ENCODE measurements around the gene ABTB1. TPM values are rescaled to one million over a fixed set of nuclear protein-coding genes. Genes with fewer than 3 reads are reported as not detected.

The ABTB1 gene
- total and polyA plus RNA-seq, 2 donors (not counting 1 experiment from before 2014, with no cell fraction given), result 141 to 259 TPM

DNA sequence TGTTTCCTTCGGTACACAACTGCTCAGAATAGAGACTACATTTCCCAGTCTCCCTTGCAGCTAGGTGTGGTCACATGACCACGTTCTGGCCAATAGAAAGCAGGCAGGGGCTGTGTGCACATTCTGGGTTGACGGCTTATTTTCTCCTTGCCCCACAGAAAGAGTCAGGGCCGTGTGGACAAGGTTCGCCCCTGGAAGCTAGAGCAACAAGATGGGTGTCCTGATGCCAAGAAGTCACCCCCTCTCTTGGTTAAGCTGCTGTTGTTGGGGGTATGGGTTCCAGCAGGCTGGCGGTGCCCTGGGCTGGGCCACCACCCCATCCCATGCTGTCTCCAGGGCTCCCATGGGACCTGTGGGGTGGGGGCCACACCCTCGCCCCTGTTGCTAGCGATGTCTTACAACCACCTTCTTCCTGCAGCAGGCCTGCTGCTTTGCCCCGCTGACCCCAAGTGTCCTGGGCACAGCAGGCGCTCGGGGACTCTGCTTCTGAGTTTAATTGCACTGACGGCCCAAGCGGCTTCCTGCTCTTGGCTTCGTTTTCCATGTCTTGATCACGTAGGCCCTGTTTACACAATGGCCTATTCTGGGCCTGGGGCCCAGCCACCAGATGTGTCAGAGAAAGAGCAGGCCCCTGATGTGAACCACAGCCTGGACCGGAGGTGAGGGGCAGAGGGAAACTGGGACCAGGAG lies 24.9 kb downstream of the ABTB1 start:
- Mint-ChIP-seq H3K4me3 (peak overlapping the region; percentile 82), H3K4me1 (peaks cover 26% of the 10 kb centered on the region), H3K9me3 (ENCODE audit: insufficient read depth) (no peaks in the 10 kb centered on the region), H3K27me3 (no peaks in the 10 kb centered on the region), H3K27ac (peak overlapping the region; percentile 87)
- TF ChIP-seq EZH2 (IDR thresholded peaks at IDR 0.05; ENCODE audit: borderline replicate concordance, insufficient read depth, low read depth, low read length, poor library complexity, severe bottlenecking) (no peak), CTCF (IDR thresholded peaks at IDR 0.05) (no peak)
- peaks cover 10 to 22% of the 10 kb centered on the region in 2 donors for H3K4me1 ChIP-seq (ENCODE audit: control insufficient read depth in 2 of 2, insufficient read depth in 2 of 2, low read length in 2 of 2)
- POLR2A ChIA-PET, result interaction anchor here (0.8 to 1.8 kb wide), 2 partner anchors 17 to 19 kb away, joined by 3 to 10 read pairs; no protein-coding TSS in a partner anchor
- peak; percentile 74 for ATAC-seq (ENCODE audit: low read depth)
- H3K9me3 ChIP-seq (ENCODE audit: control extremely low read depth in 1 of 3, control insufficient read depth in 2 of 3, insufficient read depth in 1 of 3, low read length in 2 of 3), result peaks cover 0 to 11% (median 0%) of the 10 kb centered on the region in 3 donors
- H2AFZ ChIP-seq (ENCODE audit: insufficient read depth, low read depth, low read length, poor library complexity, severe bottlenecking), result peak overlapping the region; percentile 76
- peak overlapping the region in 4 of 5 experiments; percentile 9 to 48 (median 42) for H3K4me3 ChIP-seq (ENCODE audit: control extremely low read depth in 1 of 5, extremely low read depth in 1 of 5, insufficient read depth in 1 of 5, low read depth in 2 of 5, low read length in 4 of 5)
- H3K4me2 ChIP-seq (replicated peaks; ENCODE audit: low read depth, low read length, poor library complexity, severe bottlenecking), result peak overlapping the region; percentile 66
- WGBS (ENCODE audit: insufficient coverage), result 51% methylated on average over 16 of the region's 16 CpGs
- H4K20me1 ChIP-seq (ENCODE audit: control insufficient read depth, insufficient read depth, low read length, poor library complexity, severe bottlenecking), result no peaks in the 10 kb centered on the region
- peak overlapping the region; percentile 38 for H3K9ac ChIP-seq (ENCODE audit: low read length)
- CTCF ChIA-PET, result interaction anchor here (1.0 to 2.7 kb wide), 7 partner anchors 11 to 134 kb away, joined by 3 to 15 read pairs (median 4); partner anchors contain the start of gene TPRA1
- H3K27me3 ChIP-seq (replicated peaks in 1 of 4; ENCODE audit: control extremely low read depth in 1 of 4, control insufficient read depth in 3 of 4, insufficient read depth in 4 of 4, low read length in 3 of 4), result no peaks in the 10 kb centered on the region
- no peaks in the 10 kb centered on the region for H3K36me3 ChIP-seq (replicated peaks in 1 of 2; ENCODE audit: control extremely low read depth in 1 of 2, control insufficient read depth in 1 of 2, extremely low read depth in 1 of 2, insufficient read depth in 2 of 2, low read length in 1 of 2)
- no peaks in the 10 kb centered on the region for H3K79me2 ChIP-seq (ENCODE audit: control insufficient read depth, insufficient read depth, low read length)
- intact Hi-C loops (cut with micrococcal nuclease), result loop anchor here (1.0 to 10.0 kb wide), 6 partner anchors 24 to 1223 kb away; partner anchors contain the start of genes MGLL and ZXDC
- peak overlapping the region in 1 of 2 donors; percentile 12 for H3K27ac ChIP-seq (ENCODE audit: low read length in 2 of 2)
- peak; percentile 77 for DNase-seq

DNA sequence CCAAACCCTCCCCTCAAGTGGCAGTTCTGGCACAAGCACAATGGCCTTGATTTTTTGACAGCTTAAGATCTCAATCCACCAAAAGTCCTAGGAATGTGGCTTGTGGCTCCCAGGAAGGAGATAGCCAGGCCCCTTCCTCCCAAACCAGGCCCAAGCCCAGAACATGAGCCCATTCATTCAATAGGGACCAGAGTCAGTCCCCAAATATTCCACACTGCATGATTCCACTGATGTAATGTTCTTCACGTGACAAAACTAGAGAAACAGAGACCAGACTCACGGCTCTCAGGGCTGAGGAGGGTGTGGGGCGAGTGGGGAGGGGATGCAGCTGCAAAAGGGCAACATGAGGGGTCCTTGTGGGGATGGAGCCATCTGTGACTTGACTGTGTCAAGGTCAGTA lies 25.5 kb downstream of the ABTB1 start:
- Histone ChIP-seq H2AFZ (ENCODE audit: insufficient read depth, low read depth, low read length, poor library complexity, severe bottlenecking) (peak overlapping the region; percentile 76), H4K20me1 (ENCODE audit: control insufficient read depth, insufficient read depth, low read length, poor library complexity, severe bottlenecking) (no peaks in the 10 kb centered on the region), H3K4me1 (ENCODE audit: control insufficient read depth in 2 of 2, insufficient read depth in 2 of 2, low read length in 2 of 2) (peaks cover 10 to 22% of the 10 kb centered on the region in 2 donors), H3K4me2 (replicated peaks; ENCODE audit: low read depth, low read length, poor library complexity, severe bottlenecking) (peak overlapping the region; percentile 66), H3K27me3 (replicated peaks in 1 of 4; ENCODE audit: control extremely low read depth in 1 of 4, control insufficient read depth in 3 of 4, insufficient read depth in 4 of 4, low read length in 3 of 4) (no peaks in the 10 kb centered on the region), H3K27ac (ENCODE audit: low read length in 2 of 2) (no peak overlapping the region), H3K9me3 (ENCODE audit: control extremely low read depth in 1 of 3, control insufficient read depth in 2 of 3, insufficient read depth in 1 of 3, low read length in 2 of 3) (peaks cover 0 to 11% (median 0%) of the 10 kb centered on the region in 3 donors), H3K9ac (ENCODE audit: low read length) (no peak overlapping the region), H3K4me3 (ENCODE audit: control extremely low read depth in 1 of 5, extremely low read depth in 1 of 5, insufficient read depth in 1 of 5, low read depth in 2 of 5, low read length in 4 of 5) (no peak overlapping the region), H3K79me2 (ENCODE audit: control insufficient read depth, insufficient read depth, low read length) (no peaks in the 10 kb centered on the region), H3K36me3 (replicated peaks in 1 of 2; ENCODE audit: control extremely low read depth in 1 of 2, control insufficient read depth in 1 of 2, extremely low read depth in 1 of 2, insufficient read depth in 2 of 2, low read length in 1 of 2) (no peaks in the 10 kb centered on the region)
- no peaks in the 10 kb centered on the region for H3K9me3 Mint-ChIP-seq (ENCODE audit: insufficient read depth)
- peak overlapping the region; percentile 42 for H3K27ac Mint-ChIP-seq
- H3K27me3 Mint-ChIP-seq, result no peaks in the 10 kb centered on the region
- ATAC-seq (ENCODE audit: low read depth) (no peak), DNase-seq (no peak)
- peak overlapping the region; percentile 82 for H3K4me3 Mint-ChIP-seq
- TF ChIP-seq CTCF (IDR thresholded peaks at IDR 0.05) (no peak), EZH2 (IDR thresholded peaks at IDR 0.05; ENCODE audit: borderline replicate concordance, insufficient read depth, low read depth, low read length, poor library complexity, severe bottlenecking) (no peak)
- intact Hi-C loops (cut with micrococcal nuclease), result loop anchor here (5.0 to 10.0 kb wide), 3 partner anchors 57 to 1223 kb away; partner anchors contain the start of genes MGLL and ZXDC
- H3K4me1 Mint-ChIP-seq, result peaks cover 21% of the 10 kb centered on the region
- ChIA-PET CTCF (no interaction called here), POLR2A (interaction anchor here (0.6 kb wide), 1 partner anchor 13 kb away, joined by 5 read pairs; no protein-coding TSS in a partner anchor)
- WGBS (ENCODE audit: insufficient coverage), result 100% methylated on average over 3 of the region's 3 CpGs
